Measurements from ENCODE around the gene SASH1.

DNA sequence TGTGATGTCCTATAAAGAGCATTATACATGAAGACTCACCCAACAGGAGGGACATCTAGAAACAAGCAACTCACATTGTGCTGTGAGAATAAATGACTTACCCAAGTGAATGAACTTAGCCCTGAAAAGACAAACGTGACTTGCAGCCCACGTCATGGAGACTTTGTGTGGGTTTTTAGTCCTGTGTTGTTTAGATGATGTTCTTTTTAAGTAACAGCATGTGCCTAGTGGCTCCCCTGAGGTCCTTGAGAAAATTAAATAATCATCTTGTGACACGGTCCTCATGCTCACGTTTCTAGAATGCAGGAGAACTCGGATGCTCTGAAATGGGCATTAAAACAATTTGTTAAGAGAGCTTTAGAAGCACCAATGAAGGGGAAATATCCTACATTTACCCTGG, 165.1 kb downstream of the SASH1 start:
- peak; percentile 63 to 85 (median 76) for TF ChIP-seq POLR2AphosphoS5 (IDR thresholded peaks at IDR 0.05)
- no peak for TF ChIP-seq CTCF (IDR thresholded peaks at IDR 0.05)
- TF ChIP-seq POLR2A (IDR thresholded peaks at IDR 0.05): peak in 1 of 2 donors; percentile 30

Data from sigmoid colon (tissue), 4 donors.